HepG2 (cell line): ENCODE data around the gene VAV2. TPM values are rescaled to one million over a fixed set of nuclear protein-coding genes. Genes with fewer than 3 reads are reported as not detected.

ENCODE experiments used
- BCL6 ChIP-seq: IDR thresholded peaks from 2 replicates; pipeline ENCODE4 v1.6.1; 2016; ENCODE audit warnings: missing genetic modification reagents, missing compliant biosample characterization
- BHLHE40 ChIP-seq: IDR thresholded peaks from 2 replicates; pipeline ENCODE4 v1.6.1; 2011; ENCODE audit warnings: low read length, improper control_type of control experiment
- BRCA1 ChIP-seq: sonication (generic); formaldehyde crosslinking; IDR thresholded peaks from 2 replicates; pipeline ENCODE4 v1.4.0; 2020; ENCODE audit warnings: missing genetic modification reagents
- CENPBD1 ChIP-seq: sonication (generic); formaldehyde crosslinking; IDR thresholded peaks from 2 replicates; pipeline ENCODE4 v1.8.0; 2022; ENCODE audit warnings: missing genetic modification reagents, low read depth, mild to moderate bottlenecking, borderline replicate concordance
- GATAD2A ChIP-seq: IDR thresholded peaks from 2 replicates; pipeline ENCODE4 v1.6.1; 2016
- HMG20A ChIP-seq: IDR thresholded peaks from 2 replicates; pipeline ENCODE4 v1.6.1; 2016; ENCODE audit warnings: borderline replicate concordance
- HNF4A ChIP-seq: sonication (generic); formaldehyde crosslinking; IDR thresholded peaks from 2 replicates; pipeline ENCODE4 v1.4.0; 2020; ENCODE audit warnings: missing genetic modification reagents
- MNT ChIP-seq: fragments of 450-650 bp; IDR thresholded peaks from 2 replicates; pipeline ENCODE4 v1.6.1; 2016
- NR2F1 ChIP-seq, 2 experiments: fragments of 450-650 bp in 1 of 2; formaldehyde crosslinking in 1 of 2; IDR thresholded peaks; 2 replicates each; pipeline versions ENCODE4 v1.5.0 to v1.6.1; 2016 to 2020; ENCODE audit warnings: mild to moderate bottlenecking in 1 of 2, missing compliant biosample characterization in 1 of 2, missing genetic modification reagents in 1 of 2, moderate library complexity in 1 of 2
- ONECUT2 ChIP-seq: sonication (generic); formaldehyde crosslinking; IDR thresholded peaks from 2 replicates; pipeline ENCODE4 v1.4.0; 2020; ENCODE audit warnings: missing genetic modification reagents
- PREB ChIP-seq: sonication (generic); formaldehyde crosslinking; IDR thresholded peaks from 2 replicates; pipeline ENCODE4 v1.4.0; 2020; ENCODE audit warnings: missing genetic modification reagents
- RFX3 ChIP-seq: IDR thresholded peaks from 2 replicates; pipeline ENCODE4 v1.6.1; 2016; ENCODE audit warnings: missing biosample characterization, missing genetic modification reagents
- RXRA ChIP-seq: sonication (generic); formaldehyde crosslinking; IDR thresholded peaks from 2 replicates; pipeline ENCODE4 v1.5.1; 2020; ENCODE audit warnings: missing genetic modification reagents
- SAFB2 ChIP-seq: sonication (generic); formaldehyde crosslinking; IDR thresholded peaks from 2 replicates; pipeline ENCODE4 v1.5.1; 2020; ENCODE audit warnings: missing genetic modification reagents, low read depth, mild to moderate bottlenecking, borderline replicate concordance
- TBX2 ChIP-seq: sonication (generic); formaldehyde crosslinking; IDR thresholded peaks from 2 replicates; pipeline ENCODE4 v1.5.0; 2020; ENCODE audit warnings: missing genetic modification reagents, mild to moderate bottlenecking, borderline replicate concordance
- TCF12 ChIP-seq, 2 experiments: fragments of 450-650 bp in 1 of 2; sonication (generic) in 1 of 2; formaldehyde crosslinking in 1 of 2; IDR thresholded peaks; 2 replicates each; pipeline versions ENCODE4 v1.6.1 to v1.8.0; 2017 to 2022; ENCODE audit warnings: antibody characterized with exemption in 1 of 2, mild to moderate bottlenecking in 1 of 2, missing genetic modification reagents in 1 of 2, moderate library complexity in 1 of 2
- TEAD2 ChIP-seq: sonication (generic); formaldehyde crosslinking; IDR thresholded peaks from 2 replicates; pipeline ENCODE4 v1.9.0; 2021; ENCODE audit warnings: missing genetic modification reagents
- XRCC5 ChIP-seq: fragments of 200-400 bp; formaldehyde crosslinking; optimal IDR thresholded peaks from 2 replicates; pipeline ENCODE3; 2017; ENCODE audit warnings: mild to moderate bottlenecking, low read length
- ZBTB3 ChIP-seq: sonication (generic); formaldehyde crosslinking; IDR thresholded peaks from 2 replicates; pipeline ENCODE4 v1.4.0; 2020; ENCODE audit warnings: low read depth, mild to moderate bottlenecking, moderate library complexity, missing genetic modification reagents, borderline replicate concordance
- ZFP1 ChIP-seq: IDR thresholded peaks from 2 replicates; pipeline ENCODE4 v1.6.1; 2016
- ZNF121 ChIP-seq: sonication (generic); formaldehyde crosslinking; IDR thresholded peaks from 2 replicates; pipeline ENCODE4 v1.5.0; 2020; ENCODE audit warnings: mild to moderate bottlenecking, missing genetic modification reagents
- ZNF563 ChIP-seq: sonication (generic); formaldehyde crosslinking; IDR thresholded peaks from 2 replicates; pipeline ENCODE4 v1.8.0; 2022; ENCODE audit warnings: mild to moderate bottlenecking, moderate library complexity, missing genetic modification reagents
- ZNF614 ChIP-seq: IDR thresholded peaks from 2 replicates; pipeline ENCODE4 v1.6.1; 2018; ENCODE audit warnings: missing biosample characterization, missing genetic modification reagents, inconsistent platforms, borderline replicate concordance
- ZNF691 ChIP-seq: sonication (generic); formaldehyde crosslinking; IDR thresholded peaks from 2 replicates; pipeline ENCODE4 v1.4.0; 2020; ENCODE audit warnings: missing genetic modification reagents, low read depth, mild to moderate bottlenecking, borderline replicate concordance
- ZNF709 ChIP-seq: sonication (generic); formaldehyde crosslinking; IDR thresholded peaks from 2 replicates; pipeline ENCODE4 v1.5.0; 2020; ENCODE audit warnings: mild to moderate bottlenecking, missing genetic modification reagents
- ZNF776 ChIP-seq: sonication (generic); formaldehyde crosslinking; IDR thresholded peaks from 2 replicates; pipeline ENCODE4 v1.4.0; 2020; ENCODE audit warnings: mild to moderate bottlenecking, missing genetic modification reagents
- ZNF788 ChIP-seq: sonication (generic); formaldehyde crosslinking; IDR thresholded peaks from 2 replicates; pipeline ENCODE4 v1.5.0; 2020; ENCODE audit warnings: mild to moderate bottlenecking, missing genetic modification reagents, borderline replicate concordance
- ZNF891 ChIP-seq: sonication (generic); formaldehyde crosslinking; IDR thresholded peaks from 2 replicates; pipeline ENCODE4 v1.5.0; 2020; ENCODE audit warnings: mild to moderate bottlenecking, missing genetic modification reagents
- polyA plus RNA-seq, 8 experiments: library from polyadenylated mRNA; depleted of rRNA in 3 of 8; stranded (reverse) in 7 of 8; unstranded in 1 of 8; fragments of >200 nt; fragmentation: Illumina TruSeq in 4 of 8; extraction: Trizol in 4 of 8; gene quantifications; 2 replicates each; pipeline versions ENCODE4 v1.2.1 to v1.2.3, GENCODE V29; 2011 to 2016; ENCODE audit warnings: low read depth in 4 of 8, missing spikeins in 1 of 8, mixed read lengths in 1 of 8; ENCODE audit not compliant: insufficient read depth in 1 of 8
- total RNA-seq, 5 experiments: library from RNA; depleted of rRNA; stranded (reverse); fragments of >200 nt; fragmentation: Illumina TruSeq; extraction: Trizol; gene quantifications; 2 replicates each; pipeline ENCODE4 v1.2.3, GENCODE V29; 2016; ENCODE audit warnings: low read depth in 1 of 5

The VAV2 gene
- total and polyA plus RNA-seq, 2 of the 13 experiments (the other 11 are each of a cell fraction or from before 2014, with no cell fraction given) = 22.5 to 22.9 TPM

GRCh38 chr9:133978226-133978898 lies 13.8 kb downstream of the VAV2 start (continued):
- TF ChIP-seq NR2F1 (CRISPR knock-in tag; IDR thresholded peaks at IDR 0.05) (no peak; a peak in 1 of 4 replicates), ZNF121 (CRISPR knock-in tag) (peak; percentile 99), TBX2 (CRISPR knock-in tag) (no peak), MNT (peak; percentile 39; the same call in 1 of the 2 replicates), HMG20A (no peak; the same call in 1 of the 2 replicates), TCF12 (IDR thresholded peaks at IDR 0.05) (no peak), TCF12 (CRISPR knock-in tag; IDR thresholded peaks at IDR 0.05) (0 out of 2 replicates have a peak, but pooled peaks have one; percentile 22), ZNF563 (peak; percentile 15; the same call in 1 of the 2 replicates), ZNF709 (CRISPR knock-in tag) (no peak; the same call in 1 of the 2 replicates), ZNF614 (CRISPR knock-in tag) (no peak; the same call in 1 of the 2 replicates), HNF4A (CRISPR knock-in tag) (peak; percentile 97), PREB (no peak), ZFP1 (peak; percentile 35; the same call in 1 of the 2 replicates), ZNF891 (CRISPR knock-in tag) (peak; percentile 4; the same call in 1 of the 2 replicates), RFX3 (CRISPR knock-in tag) (no peak), ZBTB3 (no peak), ZNF691 (CRISPR knock-in tag) (no peak), XRCC5 (peak; percentile 57), BCL6 (CRISPR knock-in tag) (peak; percentile 69; the same call in 1 of the 2 replicates), BRCA1 (CRISPR knock-in tag) (no peak), TEAD2 (CRISPR knock-in tag) (no peak), BHLHE40 (no peak; the same call in 1 of the 2 replicates), GATAD2A (CRISPR knock-in tag) (peak; percentile 92), SAFB2 (no peak), RXRA (peak; percentile 85; the same call in 1 of the 2 replicates), ONECUT2 (no peak), ZNF776 (CRISPR knock-in tag) (peak; percentile 21; the same call in 1 of the 2 replicates), CENPBD1 (no peak), ZNF788 (no peak)
